ENCODE results near the gene SLC45A3. TPM values are rescaled to one million over a fixed set of nuclear protein-coding genes. Genes with fewer than 3 reads are reported as not detected.
"Not testable (repeated sequence)": the region's sequence is repeated elsewhere in the genome, so short reads cannot be mapped to it uniquely, and the experiment has no call there.

The SLC45A3 gene
- total and polyA plus RNA-seq, 2 of the 4 experiments (the other 2 are of a cell fraction): 1.4 to 2.5 TPM

DNA sequence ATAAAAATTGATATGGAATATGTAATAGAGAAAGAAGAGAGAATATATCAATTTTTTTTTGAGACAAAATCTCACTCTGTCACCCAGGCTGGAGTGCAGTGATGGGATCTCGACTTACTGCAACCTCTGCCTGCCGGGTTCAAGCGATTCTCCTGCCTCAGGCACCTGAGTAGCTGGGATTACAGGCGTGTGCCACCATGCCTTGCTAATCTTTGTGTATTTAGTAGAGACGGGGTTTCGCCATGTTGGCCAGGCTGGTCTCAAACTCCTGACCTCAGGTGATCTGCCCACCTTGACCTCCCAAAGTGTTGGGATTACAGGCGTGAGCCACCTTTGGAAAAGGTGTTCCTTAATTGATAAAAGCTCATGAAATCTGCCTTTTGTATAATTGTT is 44.2 kb downstream of the SLC45A3 start:
- ATAC-seq (ENCODE audit: low read depth); BruUV-seq (replicated peaks); H3K18ac ChIP-seq (ENCODE audit: low read depth, low read length); POLR2A ChIA-PET (ENCODE audit: unreplicated experiment); H3K56ac ChIP-seq (ENCODE audit: extremely low read depth, insufficient read depth, low read length); H4K8ac ChIP-seq (ENCODE audit: low read depth in 2 of 2, low read length in 2 of 2); H2BK15ac ChIP-seq (ENCODE audit: low read depth, low read length); H2BK5ac ChIP-seq (ENCODE audit: low read depth, low read length, poor library complexity, severe bottlenecking); H2BK120ac ChIP-seq (ENCODE audit: low read depth, low read length); H3K23ac ChIP-seq (ENCODE audit: low read depth, low read length); H4K91ac ChIP-seq (ENCODE audit: insufficient read depth, low read depth, low read length); H2BK20ac ChIP-seq (ENCODE audit: low read depth, low read length); H3K36me3 ChIP-seq (ENCODE audit: control insufficient read depth, insufficient read depth, low read length); intact Hi-C loops (cut with micrococcal nuclease); H4K5ac ChIP-seq (ENCODE audit: low read depth, low read length); H3K4me2 ChIP-seq (ENCODE audit: low read depth, low read length); H3K4ac ChIP-seq (ENCODE audit: low read depth, low read length); H2AK9ac ChIP-seq (replicated peaks; ENCODE audit: low read depth, low read length, poor library complexity); H3K4me3 ChIP-seq (ENCODE audit: insufficient read depth, low read depth, low read length); H4K20me1 ChIP-seq (ENCODE audit: insufficient read depth, low read length); H3K27ac ChIP-seq (ENCODE audit: insufficient read depth, low read length); H3K14ac ChIP-seq (replicated peaks; ENCODE audit: low read depth, low read length); in situ Hi-C loops (cut with MboI; ENCODE audit: low sequenced_read_pairs); H3K9me1 ChIP-seq (ENCODE audit: insufficient read depth, low read length); H3K9ac ChIP-seq (ENCODE audit: low read depth, low read length); DNase-seq; H3K79me1 ChIP-seq (ENCODE audit: low read depth in 1 of 2, low read length in 2 of 2); H3K4me1 ChIP-seq (ENCODE audit: control insufficient read depth, insufficient read depth, low read length); H3K9me3 ChIP-seq (ENCODE audit: control insufficient read depth, insufficient read depth, low read length); H2AK5ac ChIP-seq (ENCODE audit: low read depth, low read length); H2AFZ ChIP-seq (replicated peaks; ENCODE audit: low read length, poor library complexity); H3K27me3 ChIP-seq (ENCODE audit: control insufficient read depth, insufficient read depth, low read length); dilution Hi-C loops (cut with HindIII; ENCODE audit: low sequenced_read_pairs, unreplicated experiment): not testable (repeated sequence)
- WGBS, 2 experiments (ENCODE audit: extremely low coverage in 2 of 2, insufficient read length in 1 of 2): no CpG with 5 or more reads among the region's 7 CpGs
- CTCF ChIA-PET: interaction anchor here (0.6 to 3.0 kb wide), 5 partner anchors 9 to 156 kb away, joined by 3 to 16 read pairs (median 6); no protein-coding TSS in a partner anchor

All from IMR-90 (cell line).